ENCODE results near the gene MRI1. TPM values are rescaled to one million over a fixed set of nuclear protein-coding genes. Genes with fewer than 3 reads are reported as not detected.
A peak's percentile ranks its signal among the peaks of the same experiment; 100 is the strongest.

The MRI1 gene
- total and polyA plus RNA-seq, 2 donors from 2014 or later: 18.8 to 46.5 TPM

GRCh38 chr19:13817615-13818371, 53.5 kb downstream of the MRI1 start:
- H3K4me1 ChIP-seq (ENCODE audit: control insufficient read depth in 2 of 3, insufficient read depth in 2 of 3, low read depth in 1 of 3, low read length in 3 of 3): no peaks in the 10 kb centered on the region
- peak in 4 of 5 donors; percentile 77 to 95 (median 89) for DNase-seq
- TF ChIP-seq CTCF (IDR thresholded peaks at IDR 0.05; ENCODE audit: borderline replicate concordance, extremely low read depth, insufficient read depth): no peak
- H3K27me3 ChIP-seq (ENCODE audit: control insufficient read depth, insufficient read depth, low read length): no peaks in the 10 kb centered on the region
- no peak overlapping the region for H3K27ac ChIP-seq (ENCODE audit: low read depth in 2 of 2, low read length in 2 of 2)
- no peak overlapping the region for H3K4me3 ChIP-seq (ENCODE audit: low read length in 3 of 3)
- H3K9ac ChIP-seq (ENCODE audit: low read length in 3 of 3): no peak overlapping the region
- FAIRE-seq: no peak
- intact Hi-C loops (cut with DNase I): no loop called here
- H3K9me3 ChIP-seq (ENCODE audit: control insufficient read depth in 2 of 3, insufficient read depth in 1 of 3, low read length in 3 of 3): no peaks in the 10 kb centered on the region
- peaks cover 0 to 4% (median under 1%) of the 10 kb centered on the region in 3 donors for H3K36me3 ChIP-seq (ENCODE audit: control insufficient read depth in 2 of 3, insufficient read depth in 3 of 3, low read length in 3 of 3)

- DNase-seq: peak in 1 of 5 donors; percentile 53
- Histone ChIP-seq H3K27ac (ENCODE audit: low read depth in 2 of 2, low read length in 2 of 2) (no peak overlapping the region), H3K4me3 (ENCODE audit: low read length in 3 of 3) (no peak overlapping the region), H3K9ac (ENCODE audit: low read length in 3 of 3) (no peak overlapping the region), H3K4me1 (ENCODE audit: control insufficient read depth in 2 of 3, insufficient read depth in 2 of 3, low read depth in 1 of 3, low read length in 3 of 3) (no peaks in the 10 kb centered on the region), H3K36me3 (ENCODE audit: control insufficient read depth in 2 of 3, insufficient read depth in 3 of 3, low read length in 3 of 3) (peaks cover 0 to 9% (median 4%) of the 10 kb centered on the region in 3 donors), H3K27me3 (ENCODE audit: control insufficient read depth, insufficient read depth, low read length) (no peaks in the 10 kb centered on the region), H3K9me3 (ENCODE audit: control insufficient read depth in 2 of 3, insufficient read depth in 1 of 3, low read length in 3 of 3) (no peaks in the 10 kb centered on the region)
- TF ChIP-seq CTCF (IDR thresholded peaks at IDR 0.05; ENCODE audit: borderline replicate concordance, extremely low read depth, insufficient read depth): no peak
- intact Hi-C loops (cut with DNase I): no loop called here
- FAIRE-seq: no peak
These were observed 54.9 kb downstream of the MRI1 start for GRCh38 chr19:13819238-13819637.

DNA sequence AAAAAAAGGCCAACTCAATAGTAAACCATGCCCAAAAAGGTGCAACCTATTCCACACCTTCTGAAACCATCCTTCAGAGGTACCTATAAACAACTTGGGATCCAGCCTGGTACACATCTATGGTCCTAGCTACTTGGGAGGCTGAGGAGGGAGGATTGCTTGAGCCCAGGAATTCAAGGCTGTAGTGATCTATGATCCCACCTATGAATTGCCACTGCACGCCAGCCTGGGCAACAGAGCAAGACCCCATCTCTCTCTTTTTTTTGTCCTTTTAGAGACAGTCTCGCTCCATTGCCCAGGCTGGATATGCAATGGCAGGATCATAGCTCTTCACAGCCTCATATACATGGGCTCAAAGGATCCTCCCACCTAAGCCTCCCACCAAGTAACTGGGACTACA, 57.0 kb downstream of the MRI1 start:
- intact Hi-C loops (cut with DNase I): no loop called here
- peaks cover 0 to 9% (median 4%) of the 10 kb centered on the region in 3 donors for H3K36me3 ChIP-seq (ENCODE audit: control insufficient read depth in 2 of 3, insufficient read depth in 3 of 3, low read length in 3 of 3)
- H3K9ac ChIP-seq (ENCODE audit: low read length in 3 of 3): no peak overlapping the region
- H3K27me3 ChIP-seq (ENCODE audit: control insufficient read depth, insufficient read depth, low read length): no peaks in the 10 kb centered on the region
- no peak for TF ChIP-seq CTCF (IDR thresholded peaks at IDR 0.05; ENCODE audit: borderline replicate concordance, extremely low read depth, insufficient read depth)
- H3K4me3 ChIP-seq (ENCODE audit: low read length in 3 of 3): no peak overlapping the region
- DNase-seq: no peak
- no peaks in the 10 kb centered on the region for H3K9me3 ChIP-seq (ENCODE audit: control insufficient read depth in 2 of 3, insufficient read depth in 1 of 3, low read length in 3 of 3)
- no peak for FAIRE-seq
- H3K4me1 ChIP-seq (ENCODE audit: control insufficient read depth in 2 of 3, insufficient read depth in 2 of 3, low read depth in 1 of 3, low read length in 3 of 3): no peaks in the 10 kb centered on the region
- H3K27ac ChIP-seq (ENCODE audit: low read depth in 2 of 2, low read length in 2 of 2): no peak overlapping the region
